Esophagus squamous epithelium (tissue), 4 donors: ENCODE results near the gene GADD45B.

Experiments
- CTCF ChIP-seq, 6 experiments: fragments of 450-650 bp in 4 of 6; fragments of 200-600 bp in 2 of 6; sonication (generic) in 2 of 6; IDR thresholded peaks; one replicate each; pipeline ENCODE4 v1.5.1; 2016 to 2019; ENCODE audit warnings: antibody characterized with exemption in 6 of 6, mild to moderate bottlenecking in 4 of 6, moderate library complexity in 4 of 6
- POLR2A ChIP-seq, 4 donors: fragments of 450-650 bp; IDR thresholded peaks; one replicate each; pipeline ENCODE4 v1.6.1; 2017; ENCODE audit warnings: antibody characterized with exemption in 4 of 4, mild to moderate bottlenecking in 4 of 4, moderate library complexity in 3 of 4

- TF ChIP-seq CTCF (IDR thresholded peaks at IDR 0.05): no peak
- TF ChIP-seq POLR2A (IDR thresholded peaks at IDR 0.05): no peak
Observed at GRCh38 chr19:2432131-2432848, 43.6 kb upstream of the GADD45B start.
